Measurements from ENCODE around the gene CBS.
"Not testable (repeated sequence)": the region's sequence is repeated elsewhere in the genome, so short reads cannot be mapped to it uniquely, and the experiment has no call there.

GRCh38 chr21:43069682-43070081, 6.0 kb downstream of the CBS start:
- not testable (repeated sequence) for TF ChIP-seq CTCF, EP300, POLR2A (IDR thresholded peaks at IDR 0.05)

Measured in tibial nerve (tissue), 4 donors.